HG02642 (cell line): ENCODE data around the gene TLE5.
"Not testable (repeated sequence)": the region's sequence is repeated elsewhere in the genome, so short reads cannot be mapped to it uniquely, and the experiment has no call there.

ENCODE experiments used
- ATAC-seq: cut with Tn5 transposase; IDR thresholded peaks from one replicate; pipeline ENCODE4 v1.9.1; 2021; ENCODE audit warnings: mild to moderate bottlenecking; ENCODE audit not compliant: unreplicated experiment, poor library complexity

Gene TLE5

GRCh38 chr19:3064011-3064330 is 1.7 kb upstream of the TLE5 start:
- ATAC-seq = no peak

- ATAC-seq = peak; percentile 44
These were observed 823 bp downstream of the TLE5 start for GRCh38 chr19:3061182-3062161.

GRCh38 chr19:3060857-3061181 is 1.5 kb downstream of the TLE5 start:
- ATAC-seq = no peak

- ATAC-seq = no peak
These were observed 2.6 kb downstream of the TLE5 start for GRCh38 chr19:3059653-3060052.

- ATAC-seq = no peak
These were observed 3.4 kb downstream of the TLE5 start for GRCh38 chr19:3058821-3059314.

- no peak for ATAC-seq
These were observed 4.1 kb downstream of the TLE5 start for GRCh38 chr19:3058009-3058820.

GRCh38 chr19:3057275-3057714 is 5.0 kb downstream of the TLE5 start:
- no peak for ATAC-seq

GRCh38 chr19:3056417-3057088 is 5.7 kb downstream of the TLE5 start:
- ATAC-seq = no peak

GRCh38 chr19:3055741-3056416 is 6.4 kb downstream of the TLE5 start:
- ATAC-seq = no peak

- ATAC-seq = no peak
These were observed 7.1 kb downstream of the TLE5 start for GRCh38 chr19:3054972-3055740.

- no peak for ATAC-seq
These were observed 7.9 kb downstream of the TLE5 start for GRCh38 chr19:3054265-3054971.

GRCh38 chr19:3053780-3054179 is 8.5 kb downstream of the TLE5 start:
- no peak for ATAC-seq

- ATAC-seq = no peak
These were observed 9.1 kb downstream of the TLE5 start for GRCh38 chr19:3053218-3053621.

- not testable (repeated sequence) for ATAC-seq
These were observed 12.3 kb downstream of the TLE5 start for GRCh38 chr19:3050016-3050415.

GRCh38 chr19:3049089-3049488 is 13.2 kb downstream of the TLE5 start:
- no peak for ATAC-seq

- ATAC-seq = no peak
These were observed 14.1 kb downstream of the TLE5 start for GRCh38 chr19:3048190-3048533.

GRCh38 chr19:3047496-3048189 is 14.7 kb downstream of the TLE5 start:
- no peak for ATAC-seq

GRCh38 chr19:3046698-3047495 is 15.4 kb downstream of the TLE5 start:
- ATAC-seq = no peak
